8988T (cell line): ENCODE data around the gene SSR3.
"Not testable (repeated sequence)": the region's sequence is repeated elsewhere in the genome, so short reads cannot be mapped to it uniquely, and the experiment has no call there.

ENCODE experiments used
- DNase-seq: peaks from one replicate; pipeline ENCODE4 v3.0.0; 2011

Gene SSR3

DNA sequence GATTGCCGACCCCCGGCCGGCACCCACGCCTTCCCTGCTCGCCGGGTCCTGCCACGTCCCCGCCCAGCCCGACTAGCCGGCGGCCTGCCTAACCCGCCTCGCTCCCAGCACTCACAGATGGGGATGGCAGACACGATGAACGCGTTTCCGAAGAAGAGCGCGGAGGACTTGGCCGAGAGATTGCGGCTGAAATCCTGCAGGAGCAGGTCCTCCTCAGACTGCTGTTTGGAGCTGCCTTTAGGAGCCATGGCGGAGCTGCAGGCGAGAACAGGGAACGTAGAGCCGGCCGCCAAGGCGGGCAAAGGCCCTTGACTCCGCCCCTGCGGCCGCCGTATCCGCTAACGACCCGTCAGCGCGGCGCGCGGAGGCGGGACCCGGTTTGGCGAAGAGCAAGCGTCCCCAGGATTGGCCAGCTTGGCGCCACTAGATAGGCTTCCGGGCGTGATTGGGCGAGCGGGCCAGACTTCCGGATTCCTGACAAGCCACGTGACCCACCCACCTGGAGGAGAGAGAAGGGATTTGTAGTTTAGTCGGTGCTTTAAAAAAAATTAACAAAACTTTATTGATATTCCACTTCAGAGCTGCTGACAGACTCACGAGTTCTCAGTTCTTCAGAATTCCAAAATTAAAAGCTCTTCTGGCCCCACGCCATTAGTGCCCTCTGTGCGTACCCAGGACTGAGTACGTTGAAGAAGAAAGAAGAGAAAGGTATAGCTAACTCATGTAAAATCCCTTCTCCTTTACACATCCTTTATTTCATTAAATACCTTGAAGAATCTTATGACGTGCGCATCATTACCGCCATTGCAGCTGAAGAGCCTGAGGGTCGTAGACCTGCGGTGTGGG lies at the start of gene SSR3:
SSR3 (minus strand) TSS at position 276 of the 846 bp plus-strand sequence; CDS start at position 248, 28 bp downstream.
- peak; percentile 50 for DNase-seq

DNA sequence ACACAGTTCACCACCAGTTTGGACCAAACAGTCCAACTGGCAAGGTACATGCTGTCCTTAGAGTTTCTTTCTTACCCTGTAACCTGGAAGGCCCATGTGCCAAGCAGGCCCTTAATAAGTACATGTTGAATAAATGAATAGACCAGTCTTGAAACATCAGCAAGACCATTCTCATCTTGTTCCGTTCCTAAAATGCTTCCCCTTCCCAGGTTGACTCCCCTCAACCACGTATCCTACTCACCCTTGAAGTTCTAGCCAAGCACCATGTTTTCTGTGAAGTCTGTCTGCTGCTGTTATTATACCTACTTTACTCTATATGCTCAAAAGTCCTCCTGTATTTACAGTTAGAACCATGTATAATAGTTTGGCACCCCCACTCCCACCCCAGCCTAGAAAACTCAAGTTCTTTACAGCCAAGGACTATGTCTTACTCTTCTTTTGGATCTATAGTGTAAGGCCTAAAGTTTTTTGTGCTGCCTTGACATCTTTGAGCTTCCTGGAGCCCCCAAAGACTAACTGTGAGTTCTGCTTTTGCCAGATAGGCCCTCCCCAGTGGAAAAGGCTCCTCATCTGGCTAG lies 49.2 kb upstream of the SSR3 start:
- DNase-seq = no peak

DNA sequence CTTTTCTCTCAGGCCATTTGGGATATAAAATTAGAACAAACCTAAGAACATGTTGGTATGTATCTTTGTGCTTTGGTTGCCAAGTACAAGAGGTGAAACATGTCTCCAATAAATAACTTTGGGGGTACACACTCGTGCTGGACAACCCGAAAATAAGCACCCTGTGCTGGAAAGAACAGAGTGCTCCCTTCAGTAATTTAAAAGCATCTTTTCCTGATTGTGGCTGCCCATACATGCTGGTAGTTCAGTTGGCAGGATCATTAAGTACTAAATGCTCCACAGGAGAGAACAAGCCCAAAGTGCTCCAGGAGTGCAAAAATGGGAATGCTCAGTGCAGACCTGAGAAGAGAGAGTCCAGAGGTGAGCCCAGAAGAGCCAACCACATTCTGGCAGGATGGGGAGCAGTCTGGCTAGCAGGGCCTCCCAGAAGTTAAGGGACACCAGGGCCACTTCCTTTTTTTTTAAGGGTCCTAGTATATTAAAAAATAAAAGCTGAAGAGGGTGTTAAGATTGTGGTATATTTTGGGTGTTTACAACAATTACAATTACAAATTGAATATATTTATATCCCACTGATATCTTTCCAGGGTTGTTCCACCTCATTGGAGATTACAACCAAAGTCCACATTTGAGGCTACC lies 48.6 kb upstream of the SSR3 start:
- DNase-seq = no peak

DNA sequence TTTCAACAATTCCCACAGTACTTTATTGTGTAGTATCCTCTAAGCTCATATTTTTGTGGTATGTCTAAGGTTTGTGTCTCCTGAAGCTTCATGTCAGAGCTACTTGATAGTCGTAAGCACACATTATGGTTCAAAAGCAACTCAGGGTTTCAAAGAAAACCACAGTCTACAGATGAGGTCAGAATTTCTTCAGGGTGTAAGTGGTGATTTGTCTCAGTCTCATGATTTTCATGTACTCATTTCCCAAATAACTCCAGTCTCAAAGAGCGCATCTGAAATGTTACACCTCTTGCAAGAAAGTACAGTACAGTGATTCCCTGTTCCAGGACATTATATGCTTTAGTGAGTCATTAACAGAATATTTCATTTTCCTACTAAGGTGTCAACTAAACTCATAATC lies 47.5 kb upstream of the SSR3 start:
- DNase-seq = no peak

DNA sequence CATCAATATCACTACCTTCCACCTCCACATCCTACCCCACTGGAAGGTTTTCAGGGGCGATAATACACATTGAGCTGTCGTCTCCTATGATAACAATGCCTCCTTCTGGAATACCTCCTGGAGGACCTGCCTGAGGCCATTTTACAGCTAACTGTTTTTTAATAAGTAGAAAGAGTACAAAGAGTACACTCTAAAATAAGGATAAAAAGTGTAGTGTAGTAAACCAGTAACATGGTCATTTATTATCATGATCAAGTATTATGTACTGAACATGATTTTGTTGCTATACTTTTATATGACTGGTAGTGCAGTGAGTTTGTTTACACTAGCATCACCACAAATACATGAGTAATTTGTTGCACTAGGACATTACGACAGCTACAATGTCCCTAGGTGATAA lies 46.6 kb upstream of the SSR3 start:
- DNase-seq = no peak

DNA sequence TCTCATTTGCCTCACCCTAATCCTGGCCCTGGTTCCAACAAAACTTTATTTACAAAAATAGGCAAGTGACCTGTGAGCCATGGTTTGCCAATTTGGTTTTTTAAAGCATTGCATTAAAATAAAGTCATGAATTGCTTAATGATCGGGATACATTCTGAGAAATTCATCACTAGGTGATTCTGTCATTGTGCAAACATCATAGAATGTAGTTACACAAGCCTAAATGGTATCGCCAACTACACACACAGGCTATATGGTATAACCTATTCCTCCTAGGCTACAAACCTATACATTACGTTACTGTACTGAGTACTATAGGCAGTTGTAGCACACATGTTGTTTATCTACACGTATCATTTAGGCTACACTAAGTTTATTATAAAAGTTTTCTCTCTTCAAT lies 45.9 kb upstream of the SSR3 start:
- DNase-seq = no peak

DNA sequence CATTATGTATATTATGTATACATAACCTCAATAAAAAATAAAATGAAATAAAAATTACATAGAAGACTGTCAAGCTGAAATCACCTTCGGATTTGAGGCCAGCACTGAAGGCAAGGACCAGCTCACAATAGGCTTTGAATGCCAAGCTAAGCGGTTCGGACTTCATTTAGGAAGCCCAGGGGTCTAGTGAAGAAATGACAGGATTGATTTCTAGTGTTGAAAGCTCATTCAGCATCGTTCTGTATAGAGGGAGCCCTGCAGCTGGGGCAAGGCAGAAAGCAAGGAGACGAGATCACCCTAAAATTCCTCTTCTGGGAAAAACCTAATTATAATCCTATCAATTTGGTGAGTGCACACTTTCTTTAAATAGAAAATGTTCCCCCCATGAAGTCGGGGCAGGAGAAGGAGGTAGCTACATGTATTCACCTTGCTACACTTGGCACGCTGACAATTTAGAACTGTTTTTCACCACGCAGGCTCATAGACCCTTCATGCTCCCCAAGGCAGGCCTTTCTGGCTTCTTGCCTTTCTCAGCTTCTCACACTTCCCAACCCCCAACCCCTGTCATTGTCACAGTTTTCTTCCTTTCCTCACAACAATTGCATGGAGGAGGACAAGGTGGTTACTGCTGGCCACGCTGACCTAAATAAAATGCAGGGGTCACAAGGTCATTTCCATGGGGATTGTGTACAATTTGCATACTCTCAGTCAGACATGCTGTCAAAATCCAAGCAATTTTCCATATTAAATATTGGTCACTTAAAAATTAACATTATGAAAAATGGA lies 44.4 kb upstream of the SSR3 start:
- DNase-seq = no peak

DNA sequence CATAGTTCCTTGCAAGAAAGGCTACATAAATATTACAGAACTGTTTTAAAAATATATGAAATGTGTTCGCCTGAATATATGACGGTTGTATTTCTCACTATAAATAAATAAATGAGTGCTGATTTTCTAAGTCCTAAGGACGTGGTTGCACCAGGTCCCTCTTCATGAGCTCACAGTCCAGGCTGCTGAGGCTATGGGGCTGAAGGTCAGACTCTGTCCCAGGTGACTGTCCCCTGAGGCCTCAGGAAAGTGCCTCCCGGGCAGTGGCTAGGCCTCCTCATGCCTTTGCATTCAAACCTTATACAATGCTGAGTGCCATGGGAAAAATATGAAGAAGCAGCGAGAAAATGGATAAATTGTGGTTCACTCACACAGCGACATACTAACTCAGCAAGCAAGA lies 43.5 kb upstream of the SSR3 start:
- no peak for DNase-seq

DNA sequence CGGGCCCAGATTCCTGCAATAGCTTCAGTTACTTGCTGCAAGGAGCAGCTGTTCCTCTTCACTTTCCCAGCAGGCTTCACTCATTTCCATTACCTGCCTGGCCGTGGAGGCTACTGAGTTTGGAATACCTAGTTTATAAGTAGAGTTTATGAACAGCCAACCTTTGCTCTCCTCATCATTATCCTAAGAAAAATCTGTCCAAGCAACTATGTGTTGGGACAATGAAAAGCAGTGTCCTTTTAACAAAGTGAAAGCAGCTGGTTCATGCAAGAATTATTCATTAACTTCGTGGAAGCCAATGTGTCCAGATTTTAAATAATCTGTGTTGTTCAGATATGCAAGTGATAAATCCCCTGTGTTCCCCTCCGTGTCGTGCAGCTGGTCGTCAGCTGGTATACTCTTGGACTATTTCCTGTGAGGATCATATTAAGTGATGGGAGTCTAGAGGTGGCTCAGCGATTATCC lies 39.3 kb upstream of the SSR3 start:
- no peak for DNase-seq

DNA sequence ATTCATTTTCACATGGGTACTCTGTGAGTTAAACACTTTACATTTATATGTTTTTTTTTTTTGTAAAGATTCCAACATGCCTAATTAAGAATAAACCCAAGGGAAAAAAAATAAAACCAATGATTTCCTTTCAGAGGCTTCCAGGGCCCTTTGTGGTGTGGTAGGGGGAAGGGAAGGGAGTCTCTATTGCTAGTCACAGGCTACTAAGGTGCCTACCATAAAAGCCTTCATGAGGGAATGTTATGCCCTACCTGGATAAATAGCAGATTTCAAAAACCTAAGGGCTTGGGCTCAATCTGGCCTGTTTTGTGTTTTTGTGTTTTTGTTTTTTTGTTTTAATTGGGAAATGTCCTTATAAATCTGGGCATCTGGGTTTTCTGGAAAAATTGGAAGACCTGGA lies 38.9 kb upstream of the SSR3 start:
- DNase-seq = no peak

DNA sequence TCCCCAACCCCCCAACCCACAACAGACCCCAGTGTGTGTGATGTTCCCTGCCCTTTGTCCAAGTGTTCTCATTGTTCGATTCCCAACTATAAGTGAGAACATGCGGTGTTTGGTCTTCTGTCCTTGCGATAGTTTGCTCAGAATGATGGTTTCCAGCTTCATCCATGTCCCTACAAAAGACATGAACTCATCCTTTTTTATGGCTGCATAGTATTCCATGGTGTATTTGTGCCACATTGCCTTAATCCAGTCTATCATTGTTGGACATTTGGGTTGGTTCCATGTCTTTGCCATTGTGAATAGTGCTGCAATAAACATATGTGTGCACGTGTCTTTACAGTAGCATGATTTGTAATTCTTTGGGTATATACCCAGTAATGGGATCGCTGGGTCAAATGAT lies 34.9 kb upstream of the SSR3 start:
- not testable (repeated sequence) for DNase-seq

DNA sequence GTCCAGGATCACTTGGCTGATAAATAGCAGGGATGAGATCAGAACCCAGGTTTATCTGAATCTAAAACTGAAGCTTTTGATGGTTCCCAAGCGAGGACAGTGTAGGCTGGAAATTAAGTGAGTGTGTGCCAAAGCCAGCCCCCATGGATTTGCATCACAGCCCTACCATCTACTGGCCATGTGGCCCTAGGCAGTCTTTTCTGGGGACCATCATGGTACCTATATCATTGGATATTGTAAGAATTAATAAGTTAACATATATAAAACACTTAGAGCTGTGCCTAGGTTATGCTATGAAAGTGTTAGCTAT lies 32.8 kb upstream of the SSR3 start:
- no peak for DNase-seq

DNA sequence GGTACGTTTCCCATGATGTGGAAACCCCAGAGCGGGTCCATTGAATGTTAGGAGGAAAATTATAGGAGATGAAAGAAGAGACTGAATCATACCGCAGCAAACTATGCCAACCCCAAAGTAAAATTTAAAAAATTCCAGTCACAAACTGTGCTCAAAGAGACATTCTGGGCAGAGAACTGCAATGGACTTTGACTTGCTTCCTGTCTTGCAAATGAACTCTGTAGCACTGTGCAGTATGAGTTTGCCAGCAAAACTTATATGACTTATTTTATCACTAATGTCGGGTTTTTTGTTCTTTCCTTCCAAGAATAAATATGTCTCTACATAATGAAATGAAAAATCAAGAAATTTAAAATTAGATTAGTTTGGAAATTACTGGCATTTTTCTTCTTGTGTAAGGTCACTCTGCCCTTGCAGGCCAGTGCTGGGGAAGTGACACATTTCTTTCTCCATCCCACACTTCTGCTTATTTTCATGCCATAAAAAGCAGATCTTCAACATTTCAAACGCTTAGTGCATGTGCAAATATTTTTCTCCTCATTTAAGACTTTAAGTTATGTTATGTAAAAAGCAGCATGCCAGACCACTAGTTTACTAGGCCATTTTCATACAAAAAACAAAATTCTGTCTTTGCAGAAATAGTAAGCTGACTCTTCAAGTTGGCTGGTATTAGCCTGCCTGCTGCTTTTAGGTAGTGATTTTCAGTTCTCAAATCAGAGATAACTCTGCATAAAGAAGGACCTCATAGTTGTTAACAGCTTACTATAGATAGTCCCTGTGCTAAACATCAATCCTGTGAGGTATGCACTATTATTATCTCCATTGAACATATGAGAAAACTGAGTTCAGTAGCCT lies 32.2 kb upstream of the SSR3 start:
- no peak for DNase-seq

DNA sequence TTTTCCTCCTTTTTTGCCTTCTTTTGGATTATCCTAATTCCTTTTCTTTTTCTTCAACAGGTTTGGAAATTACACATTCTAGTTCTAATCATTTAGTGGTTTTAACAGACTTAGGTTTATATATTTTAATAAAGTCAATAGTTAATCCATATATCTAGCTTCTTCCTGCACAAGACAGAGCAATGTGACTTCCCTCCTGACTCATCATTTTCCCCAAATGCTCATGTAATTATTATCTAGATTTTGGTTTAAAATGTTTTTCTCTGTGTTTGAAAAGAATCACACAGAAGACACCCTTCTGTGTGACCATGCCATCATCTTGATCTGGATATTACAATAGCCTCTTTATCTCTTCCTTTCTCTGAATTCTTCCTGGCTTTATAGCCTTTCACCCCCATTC lies 28.6 kb upstream of the SSR3 start:
- no peak for DNase-seq

DNA sequence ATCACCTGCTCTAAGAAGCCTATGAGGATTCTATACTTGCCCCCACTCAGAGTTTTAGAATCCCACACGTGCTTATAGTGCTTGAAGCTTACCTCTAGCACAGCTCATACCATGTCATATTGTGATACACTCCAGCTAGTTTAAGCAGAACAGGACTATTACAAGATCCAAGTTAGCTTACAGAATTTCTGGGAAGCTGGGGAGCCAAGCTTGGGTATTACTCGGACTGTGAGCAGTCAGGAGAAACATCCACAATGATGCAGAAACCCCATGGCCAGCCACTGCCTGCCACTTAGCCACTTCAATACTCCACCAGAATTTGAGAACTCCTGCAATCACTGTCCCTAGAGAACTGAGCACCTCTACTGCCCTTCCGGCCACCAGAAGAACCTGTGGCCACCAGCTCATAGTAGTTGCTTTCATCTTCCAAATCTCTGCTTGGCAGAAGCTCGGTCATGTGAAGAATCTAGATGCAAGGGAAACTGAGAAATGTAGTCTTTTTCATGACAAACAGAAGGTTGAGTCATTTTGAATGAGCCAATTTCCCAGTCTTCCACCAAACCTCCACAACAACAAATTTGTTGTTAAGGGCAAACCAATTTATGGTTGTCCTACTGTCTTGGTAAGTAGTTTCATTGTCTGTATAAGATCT lies 27.7 kb upstream of the SSR3 start:
- no peak for DNase-seq

DNA sequence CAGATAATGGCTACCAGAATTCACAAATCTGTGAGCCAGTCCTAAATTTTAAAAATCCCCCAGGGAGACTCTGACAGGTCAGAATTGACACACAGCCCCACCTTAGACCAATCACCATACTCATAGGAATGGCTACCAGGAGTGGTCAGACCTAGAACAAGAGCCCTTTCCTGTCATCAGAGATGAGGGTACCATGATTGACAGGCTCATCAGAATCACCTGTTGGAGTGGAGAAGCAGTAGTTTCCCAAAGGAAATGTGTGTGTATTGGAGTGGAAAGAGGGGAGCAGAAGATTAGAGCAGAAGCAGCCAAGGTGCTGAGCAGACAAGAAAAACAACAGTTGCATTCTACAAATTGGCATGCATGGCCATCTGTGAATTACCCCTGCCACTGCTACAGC lies 27.0 kb upstream of the SSR3 start:
- DNase-seq = no peak

DNA sequence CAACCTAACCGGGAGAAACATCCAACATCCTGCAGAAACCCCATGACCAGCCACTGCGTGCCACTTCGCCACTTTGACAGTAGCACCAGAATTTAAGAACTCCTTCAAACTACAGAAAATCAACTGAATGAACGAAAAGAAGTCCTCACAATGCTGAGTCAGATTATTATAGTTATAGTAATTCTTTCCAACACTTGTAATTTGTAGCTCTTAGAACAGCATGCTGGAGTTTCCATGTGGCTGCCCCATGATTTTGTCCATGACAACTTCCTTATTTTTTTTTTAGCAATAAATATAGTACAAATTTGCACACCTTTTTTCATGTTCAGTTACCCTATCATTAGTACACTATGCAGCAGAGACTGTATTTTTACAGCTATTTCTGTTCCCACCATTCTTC lies 26.1 kb upstream of the SSR3 start:
- DNase-seq = no peak

DNA sequence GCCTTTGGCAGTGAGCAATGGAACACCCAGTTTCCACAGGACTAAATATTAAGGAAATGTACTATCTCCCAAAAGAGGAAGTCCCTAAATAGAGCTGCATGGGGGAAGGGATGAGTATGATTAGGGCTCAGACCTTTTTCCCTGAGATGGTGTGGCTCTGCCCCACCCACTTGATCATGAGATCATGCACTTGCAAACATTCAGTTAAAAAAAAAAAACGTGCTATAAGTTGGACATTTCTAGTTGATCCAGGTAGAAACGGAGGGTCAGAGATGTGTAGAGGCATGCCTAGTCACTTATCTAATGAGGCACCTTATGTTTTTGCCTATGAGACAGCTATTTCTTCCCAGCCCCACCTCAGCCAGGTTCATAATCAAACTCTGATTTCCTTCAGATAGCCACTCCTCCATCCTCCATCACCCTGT lies 24.5 kb upstream of the SSR3 start:
- DNase-seq = no peak

DNA sequence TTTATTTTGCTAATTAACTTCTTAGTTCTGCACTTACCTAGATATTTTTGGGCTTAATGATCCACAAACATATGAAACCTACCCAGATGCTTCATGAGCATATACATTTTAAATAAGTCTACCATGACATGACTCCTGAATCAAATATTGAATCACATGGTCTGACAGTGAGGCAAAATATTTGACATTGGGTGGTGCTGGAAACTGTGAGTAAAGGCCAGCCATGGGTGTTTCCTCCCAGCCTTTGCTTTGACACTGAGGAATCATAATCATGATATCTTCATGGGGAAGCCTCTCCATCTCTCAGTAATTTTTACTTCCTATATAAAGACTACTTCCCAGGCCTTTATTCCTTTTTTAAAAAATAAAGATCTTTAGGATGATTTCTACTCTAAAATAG lies 22.8 kb upstream of the SSR3 start:
- no peak for DNase-seq

DNA sequence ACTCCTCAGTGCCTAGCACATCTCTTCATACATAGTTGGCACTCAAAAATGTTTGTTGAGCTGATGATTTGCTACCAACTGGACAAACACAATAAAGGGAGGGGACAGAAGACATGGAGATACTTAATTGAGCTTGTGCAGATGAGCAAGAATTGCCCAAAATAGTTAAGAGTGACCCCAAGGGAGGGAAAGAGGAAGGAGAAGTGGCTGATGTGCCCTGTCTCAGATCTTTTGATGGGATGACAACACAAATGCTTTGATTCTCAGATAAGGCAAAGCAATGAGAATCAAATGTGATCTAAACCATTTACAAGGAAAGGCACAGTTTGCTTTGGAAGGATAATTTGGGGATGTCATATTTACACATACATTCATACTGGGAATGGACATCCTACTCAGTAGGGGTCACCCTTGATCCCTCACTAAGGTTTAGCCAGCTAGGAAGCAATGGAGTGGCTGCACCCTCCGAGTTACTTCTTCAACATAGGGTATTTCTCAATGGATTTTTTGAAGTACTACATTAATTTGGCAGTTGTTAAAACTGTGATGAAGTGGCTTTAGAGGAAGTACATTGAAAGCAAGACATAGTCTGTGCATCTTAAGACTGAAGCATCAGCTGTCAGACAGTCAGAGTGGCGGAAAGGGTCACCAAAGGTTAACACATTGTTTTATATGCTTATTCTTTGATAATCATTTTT lies 21.9 kb upstream of the SSR3 start:
- no peak for DNase-seq

DNA sequence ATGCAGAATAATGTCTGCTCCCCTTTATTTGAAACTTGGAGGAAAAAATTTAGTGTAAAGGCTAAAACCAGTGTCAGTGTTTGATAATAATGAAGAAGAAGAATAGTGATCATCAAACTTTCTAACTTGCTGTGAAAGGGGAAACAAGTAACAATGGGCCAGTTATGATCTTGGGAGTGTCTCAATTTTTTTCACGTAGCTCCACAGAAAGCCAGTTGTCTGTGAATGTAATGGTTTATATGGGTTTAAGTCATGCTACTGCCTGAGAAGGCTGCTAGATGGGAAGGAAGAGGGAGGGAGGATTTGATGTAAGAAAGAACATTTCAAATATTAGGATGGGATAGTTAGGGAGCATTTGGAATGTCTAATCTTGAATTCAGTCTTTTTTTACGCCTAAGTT lies 21.1 kb upstream of the SSR3 start:
- no peak for DNase-seq
